Endodermal cell (in vitro differentiated cells): Measurements from ENCODE around the gene OPN3. TPM values are rescaled to one million over a fixed set of nuclear protein-coding genes. Genes with fewer than 3 reads are reported as not detected.

Source experiments
- DNase-seq: peaks from one replicate; pipeline ENCODE4 v3.0.0-alpha.2; 2017
- H3K27ac ChIP-seq: 2 replicates; pipeline ENCODE4 v1.5.1; 2013; ENCODE audit warnings: mild to moderate bottlenecking, low read depth, low read length, moderate library complexity
- H3K27me3 ChIP-seq: 2 replicates; pipeline ENCODE4 v1.6.1; 2013; ENCODE audit warnings: mild to moderate bottlenecking, low read length, moderate library complexity; ENCODE audit not compliant: insufficient read depth, control insufficient read depth, poor library complexity, severe bottlenecking
- H3K36me3 ChIP-seq: 2 replicates; pipeline ENCODE4 v1.7.0; 2013; ENCODE audit warnings: mild to moderate bottlenecking, low read length, moderate library complexity; ENCODE audit not compliant: control insufficient read depth, insufficient read depth
- H3K4me1 ChIP-seq: one replicate; pipeline ENCODE4 v1.7.0; 2013; ENCODE audit warnings: low read length; ENCODE audit not compliant: control insufficient read depth, insufficient read depth
- H3K4me3 ChIP-seq: 2 replicates; pipeline ENCODE4 v1.5.1; 2013; ENCODE audit warnings: mild to moderate bottlenecking, low read length, moderate library complexity
- H3K9ac ChIP-seq: 2 replicates; pipeline ENCODE4 v1.6.1; 2013; ENCODE audit warnings: mild to moderate bottlenecking, low read length, moderate library complexity; ENCODE audit not compliant: poor library complexity, severe bottlenecking; ENCODE audit errors: extremely low read depth
- H3K9me3 ChIP-seq: 2 replicates; pipeline ENCODE4 v1.6.1; 2013; ENCODE audit warnings: mild to moderate bottlenecking, low read length, moderate library complexity; ENCODE audit not compliant: control insufficient read depth
- H3K27ac Mint-ChIP-seq: 2 replicates; pipeline ENCODE4 v1.8.0; 2020; ENCODE audit warnings: mixed read lengths
- H3K27me3 Mint-ChIP-seq: 2 replicates; pipeline ENCODE4 v1.8.0; 2021; ENCODE audit warnings: mild to moderate bottlenecking, mixed read lengths; ENCODE audit not compliant: insufficient read depth
- H3K36me3 Mint-ChIP-seq: 2 replicates; pipeline ENCODE4 v1.8.0; 2020; ENCODE audit warnings: low read depth, mixed read lengths
- H3K4me1 Mint-ChIP-seq: 2 replicates; pipeline ENCODE4 v1.8.0; 2020; ENCODE audit warnings: mixed read lengths
- H3K4me3 Mint-ChIP-seq: 2 replicates; pipeline ENCODE4 v1.8.0; 2020; ENCODE audit warnings: mild to moderate bottlenecking, moderate library complexity, mixed read lengths
- H3K9me3 Mint-ChIP-seq: 2 replicates; pipeline ENCODE4 v1.8.0; 2020; ENCODE audit warnings: mild to moderate bottlenecking, mixed read lengths
- WGBS, 2 experiments: methylation state at CpG; one replicate each; pipeline versions ENCODE4 v1.1.5 to v1.1.7; 2013; ENCODE audit warnings: missing lambda C conversion rate in 2 of 2, mixed read lengths in 1 of 2; ENCODE audit not compliant: insufficient coverage in 1 of 2, insufficient read length in 1 of 2; 5-methylcytosine and 5-hydroxymethylcytosine counted together
- total RNA-seq, 2 donors: library from RNA; stranded (reverse); fragmentation: NEBNext Ultra II Directional in 1 of 2; extraction: Animal tissue kit (Norgen Biotek cat#: 25700) in 1 of 2; gene quantifications; 2 replicates in 1 of 2; 3 replicates in 1 of 2; pipeline ENCODE4 v1.2.1, GENCODE V29; 2021
- TF ChIP-seq, protein P1 (sequence below): fragments of 200-600 bp; sonication (generic); conservative IDR thresholded peaks from 2 replicates; pipeline ENCODE4 v1.5.0; 2021; ENCODE audit warnings: antibody characterized with exemption, mild to moderate bottlenecking

Gene OPN3
- total RNA-seq, 2 donors from 2014 or later = 9.0 to 22.5 TPM

DNA sequence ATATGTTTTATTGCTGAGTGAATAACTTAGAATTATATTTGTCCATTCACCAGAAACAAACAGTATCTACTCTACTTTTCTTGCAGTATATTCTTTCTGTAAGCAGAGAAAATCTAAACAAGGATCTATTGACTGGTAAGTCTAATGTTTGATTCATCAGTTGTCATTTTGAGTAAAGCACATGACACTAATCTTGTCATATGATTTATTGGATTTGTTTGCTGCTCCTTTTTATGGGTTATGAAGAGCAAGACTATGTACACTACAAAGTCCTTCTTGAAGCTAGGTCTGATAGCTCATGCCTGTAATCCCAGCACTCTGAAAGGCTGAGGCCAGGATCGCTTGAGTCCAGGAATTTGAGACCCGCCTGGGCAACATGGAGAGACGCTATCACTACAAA, 84.6 kb downstream of the OPN3 start:
- no peaks in the 10 kb centered on the region for H3K9me3 Mint-ChIP-seq
- Histone ChIP-seq H3K4me1 (no peaks in the 10 kb centered on the region), H3K36me3 (no peaks in the 10 kb centered on the region), H3K27me3 (no peaks in the 10 kb centered on the region), H3K4me3 (no peak overlapping the region), H3K9ac (no peak overlapping the region), H3K27ac (no peak overlapping the region), H3K9me3 (no peaks in the 10 kb centered on the region)
- H3K4me1 Mint-ChIP-seq = peaks cover 5% of the 10 kb centered on the region
- no peak for DNase-seq
- TF ChIP-seq, protein P1, sequence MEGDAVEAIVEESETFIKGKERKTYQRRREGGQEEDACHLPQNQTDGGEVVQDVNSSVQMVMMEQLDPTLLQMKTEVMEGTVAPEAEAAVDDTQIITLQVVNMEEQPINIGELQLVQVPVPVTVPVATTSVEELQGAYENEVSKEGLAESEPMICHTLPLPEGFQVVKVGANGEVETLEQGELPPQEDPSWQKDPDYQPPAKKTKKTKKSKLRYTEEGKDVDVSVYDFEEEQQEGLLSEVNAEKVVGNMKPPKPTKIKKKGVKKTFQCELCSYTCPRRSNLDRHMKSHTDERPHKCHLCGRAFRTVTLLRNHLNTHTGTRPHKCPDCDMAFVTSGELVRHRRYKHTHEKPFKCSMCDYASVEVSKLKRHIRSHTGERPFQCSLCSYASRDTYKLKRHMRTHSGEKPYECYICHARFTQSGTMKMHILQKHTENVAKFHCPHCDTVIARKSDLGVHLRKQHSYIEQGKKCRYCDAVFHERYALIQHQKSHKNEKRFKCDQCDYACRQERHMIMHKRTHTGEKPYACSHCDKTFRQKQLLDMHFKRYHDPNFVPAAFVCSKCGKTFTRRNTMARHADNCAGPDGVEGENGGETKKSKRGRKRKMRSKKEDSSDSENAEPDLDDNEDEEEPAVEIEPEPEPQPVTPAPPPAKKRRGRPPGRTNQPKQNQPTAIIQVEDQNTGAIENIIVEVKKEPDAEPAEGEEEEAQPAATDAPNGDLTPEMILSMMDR = no peak
- no peak overlapping the region for H3K27ac Mint-ChIP-seq
- WGBS, 2 experiments = 84 to 97% methylated on average over 3 of the region's 3 CpGs
- no peak overlapping the region for H3K4me3 Mint-ChIP-seq
- no peaks in the 10 kb centered on the region for H3K36me3 Mint-ChIP-seq
- H3K27me3 Mint-ChIP-seq = no peaks in the 10 kb centered on the region

DNA sequence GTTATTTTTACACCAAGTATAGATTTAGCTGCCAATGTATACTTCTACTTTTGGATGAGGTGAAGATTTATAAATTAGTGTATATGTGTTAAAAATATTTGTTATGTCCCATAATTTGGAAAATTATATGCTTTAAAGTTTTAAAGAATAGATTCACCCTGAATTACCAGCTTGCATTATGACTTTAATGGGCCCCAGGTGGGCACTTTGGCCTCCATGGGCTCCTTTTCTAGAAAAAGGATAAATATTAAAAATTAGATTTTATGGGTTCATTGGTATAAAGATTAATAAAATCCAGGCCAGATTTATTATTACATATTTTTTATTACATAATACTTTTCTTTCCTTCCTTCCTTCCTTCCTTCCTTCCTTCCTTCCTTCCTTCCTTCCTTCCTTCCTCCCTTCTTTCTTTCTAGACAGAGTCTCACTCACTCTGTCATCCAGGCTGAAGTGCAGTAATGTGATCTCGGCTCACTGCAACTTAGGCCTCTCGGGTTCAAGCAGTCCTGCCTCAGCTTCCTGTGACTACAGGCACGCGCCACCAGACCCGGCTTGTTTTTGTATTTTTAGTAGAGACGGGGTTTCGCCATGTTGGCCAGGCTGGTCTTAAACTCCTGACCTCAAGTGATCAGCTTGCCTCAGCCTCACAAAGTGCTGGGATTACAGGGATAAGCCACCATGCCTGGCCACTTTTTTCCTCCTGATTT, 86.1 kb downstream of the OPN3 start:
- H3K9ac ChIP-seq = no peak overlapping the region
- Mint-ChIP-seq H3K27me3 (no peaks in the 10 kb centered on the region), H3K9me3 (no peaks in the 10 kb centered on the region), H3K27ac (no peak overlapping the region), H3K36me3 (no peaks in the 10 kb centered on the region), H3K4me1 (peaks cover 10% of the 10 kb centered on the region), H3K4me3 (no peak overlapping the region)
- H3K9me3 ChIP-seq = no peaks in the 10 kb centered on the region
- no peaks in the 10 kb centered on the region for H3K4me1 ChIP-seq
- no peaks in the 10 kb centered on the region for H3K36me3 ChIP-seq
- no peak overlapping the region for H3K27ac ChIP-seq
- WGBS, 2 experiments = 95 to 100% methylated on average over 4 to 7 of the region's 7 CpGs
- TF ChIP-seq, protein P1 = no peak
- H3K4me3 ChIP-seq = no peak overlapping the region
- H3K27me3 ChIP-seq = no peaks in the 10 kb centered on the region
- no peak for DNase-seq

DNA sequence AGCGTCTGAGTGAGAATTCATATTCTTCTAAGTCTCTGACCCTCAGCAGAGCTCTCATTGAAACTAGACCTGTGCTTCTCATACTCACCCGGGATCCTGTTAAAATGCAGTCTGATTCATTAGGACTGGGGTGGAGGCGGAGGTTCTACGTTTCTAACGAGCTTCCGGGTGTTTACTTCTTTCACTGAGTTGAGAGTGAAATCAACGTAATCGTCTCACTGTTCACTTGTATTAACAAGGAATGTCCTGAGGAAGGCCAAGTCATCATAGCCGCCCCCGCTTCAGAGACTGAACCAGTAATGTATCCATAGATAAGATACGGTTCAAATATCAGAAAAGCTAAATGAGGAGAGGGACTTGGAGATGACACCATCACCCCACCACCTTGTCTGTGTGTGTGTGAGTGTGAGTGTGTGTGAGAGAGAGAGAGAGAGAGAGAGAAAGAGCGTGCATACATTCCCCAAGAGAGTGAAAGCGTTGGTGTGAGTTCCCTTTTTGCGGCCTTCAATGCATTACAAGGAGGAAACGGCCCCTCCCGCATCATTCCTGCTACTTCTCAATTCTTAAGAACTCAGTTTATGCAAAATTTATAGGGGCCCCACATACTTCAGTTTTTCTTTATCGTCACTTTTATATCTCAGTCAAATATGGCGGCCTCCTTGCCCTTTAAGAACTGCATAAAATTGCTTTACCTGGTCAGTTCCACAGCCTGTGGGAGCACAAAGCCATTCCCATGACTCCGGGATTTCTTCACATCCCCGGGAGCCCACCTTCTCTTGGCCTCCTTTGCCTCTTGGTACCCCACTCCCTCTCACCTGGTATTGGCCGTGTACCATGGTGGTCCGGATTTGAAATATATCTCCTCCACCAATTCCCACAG, 88.2 kb downstream of the OPN3 start:
- no peaks in the 10 kb centered on the region for H3K9me3 Mint-ChIP-seq
- DNase-seq = no peak

More for the DNA sequence above, 88.2 kb downstream of the OPN3 start:
- H3K36me3 ChIP-seq = no peaks in the 10 kb centered on the region
- H3K4me1 Mint-ChIP-seq = peaks cover 10% of the 10 kb centered on the region
- no peak overlapping the region for H3K4me3 ChIP-seq
- no peaks in the 10 kb centered on the region for H3K9me3 ChIP-seq
- no peak overlapping the region for H3K27ac Mint-ChIP-seq
- WGBS, 2 experiments = 90% methylated on average over 16 to 22 of the region's 22 CpGs
- H3K4me1 ChIP-seq = no peaks in the 10 kb centered on the region
- H3K4me3 Mint-ChIP-seq = no peak overlapping the region
- H3K27me3 ChIP-seq = no peaks in the 10 kb centered on the region
- TF ChIP-seq, protein P1 = no peak
- H3K27ac ChIP-seq = no peak overlapping the region
- H3K9ac ChIP-seq = no peak overlapping the region
- H3K36me3 Mint-ChIP-seq = no peaks in the 10 kb centered on the region
- H3K27me3 Mint-ChIP-seq = no peaks in the 10 kb centered on the region
